OCI-LY3 (cell line): ENCODE data around the gene OVAAL.

Experiments
- CTCF ChIP-seq: fragments of 200-600, 300-600 bp; sonication (generic); IDR thresholded peaks from 2 replicates; pipeline ENCODE4 v1.5.1; 2014; ENCODE audit warnings: antibody characterized with exemption, low read length, low read depth
- EZH2phosphoT487 ChIP-seq: fragments of 200-600 bp; shearing (Covaris generic); IDR thresholded peaks from 2 replicates; pipeline ENCODE4 v1.6.1; 2018; ENCODE audit warnings: antibody characterized with exemption, mixed run types, low read depth

DNA sequence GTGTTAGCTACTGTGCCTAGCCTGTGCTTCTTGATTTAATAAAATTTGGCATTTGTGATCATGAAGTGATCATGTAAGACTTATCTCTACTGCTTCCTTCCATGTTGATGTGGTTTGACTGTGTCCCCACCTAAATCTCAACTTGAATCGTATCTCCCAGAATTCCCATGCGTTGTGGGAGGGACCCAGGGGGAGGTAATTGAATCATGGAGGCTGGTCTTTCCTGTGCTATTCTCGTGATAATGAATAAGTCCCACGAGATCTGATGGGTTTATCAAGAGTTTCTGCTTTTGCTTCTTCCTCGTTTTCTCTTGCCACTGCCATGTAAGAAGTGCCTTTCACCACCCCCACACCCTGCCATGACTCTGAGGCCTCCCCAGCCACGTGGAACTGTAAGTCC is at the start of gene OVAAL:
- TF ChIP-seq CTCF: no peak
- no peak for TF ChIP-seq EZH2phosphoT487
